ENCODE measurements around the gene DNM1. TPM values are rescaled to one million over a fixed set of nuclear protein-coding genes. Genes with fewer than 3 reads are reported as not detected.

The DNM1 gene
- total RNA-seq: 34.1 and 38.0 TPM in 2 replicates
- long read RNA-seq, partial matches to known transcripts: 4 of 4 reads
- long read RNA-seq, other reads (novel, unspliced or antisense): 0 of 4 reads

DNA sequence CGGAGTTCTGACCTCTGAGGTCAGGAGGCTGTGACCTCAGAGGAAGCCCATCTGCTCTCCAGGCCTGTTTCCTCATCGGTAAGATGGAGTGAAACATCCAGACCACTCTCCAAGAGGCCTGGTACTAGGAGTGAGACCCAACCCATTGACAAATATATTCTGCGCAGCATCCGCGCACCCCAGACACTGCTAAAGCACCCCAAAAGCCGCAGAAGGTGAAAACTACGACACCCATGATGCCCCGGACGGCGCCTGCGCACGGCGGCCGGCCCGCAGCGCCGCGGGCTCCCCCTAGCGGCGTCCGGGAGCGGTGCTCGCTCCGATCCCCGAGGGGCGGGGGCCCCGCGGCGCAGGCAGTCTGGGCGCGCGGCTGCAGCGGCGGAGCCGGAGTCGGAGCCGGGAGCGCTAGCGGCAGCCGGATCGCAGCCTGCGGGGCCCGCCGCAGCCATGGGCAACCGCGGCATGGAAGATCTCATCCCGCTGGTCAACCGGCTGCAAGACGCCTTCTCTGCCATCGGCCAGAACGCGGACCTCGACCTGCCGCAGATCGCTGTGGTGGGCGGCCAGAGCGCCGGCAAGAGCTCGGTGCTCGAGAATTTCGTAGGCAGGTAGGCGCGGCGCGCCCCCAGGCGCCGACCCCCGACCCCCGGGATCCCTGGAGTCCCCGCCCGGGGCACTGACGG lies at the start of gene DNM1:
TSS of gene DNM1 (plus strand) at position 356 of the 683 bp plus-strand sequence. CDS start at position 448, 92 bp downstream.
- Mint-ChIP-seq H3K27me3 (peaks cover 21% of the 10 kb centered on the region), H3K9me3 (ENCODE audit: low read depth) (no peaks in the 10 kb centered on the region), H3K4me1 (ENCODE audit: low read depth) (peaks cover 13% of the 10 kb centered on the region), H3K27ac (peak within 1 kb of the TSS; percentile 74), H3K36me3 (ENCODE audit: insufficient read depth) (no peaks in the 10 kb centered on the region), H3K4me3 (ENCODE audit: low read depth) (peak within 1 kb of the TSS; percentile 71)
- TF ChIP-seq, protein P1, sequence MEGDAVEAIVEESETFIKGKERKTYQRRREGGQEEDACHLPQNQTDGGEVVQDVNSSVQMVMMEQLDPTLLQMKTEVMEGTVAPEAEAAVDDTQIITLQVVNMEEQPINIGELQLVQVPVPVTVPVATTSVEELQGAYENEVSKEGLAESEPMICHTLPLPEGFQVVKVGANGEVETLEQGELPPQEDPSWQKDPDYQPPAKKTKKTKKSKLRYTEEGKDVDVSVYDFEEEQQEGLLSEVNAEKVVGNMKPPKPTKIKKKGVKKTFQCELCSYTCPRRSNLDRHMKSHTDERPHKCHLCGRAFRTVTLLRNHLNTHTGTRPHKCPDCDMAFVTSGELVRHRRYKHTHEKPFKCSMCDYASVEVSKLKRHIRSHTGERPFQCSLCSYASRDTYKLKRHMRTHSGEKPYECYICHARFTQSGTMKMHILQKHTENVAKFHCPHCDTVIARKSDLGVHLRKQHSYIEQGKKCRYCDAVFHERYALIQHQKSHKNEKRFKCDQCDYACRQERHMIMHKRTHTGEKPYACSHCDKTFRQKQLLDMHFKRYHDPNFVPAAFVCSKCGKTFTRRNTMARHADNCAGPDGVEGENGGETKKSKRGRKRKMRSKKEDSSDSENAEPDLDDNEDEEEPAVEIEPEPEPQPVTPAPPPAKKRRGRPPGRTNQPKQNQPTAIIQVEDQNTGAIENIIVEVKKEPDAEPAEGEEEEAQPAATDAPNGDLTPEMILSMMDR (IDR thresholded peaks at IDR 0.05; ENCODE audit: unreplicated experiment): peak; percentile 92
- peak; percentile 63 for DNase-seq (ENCODE audit: low spot score, unreplicated experiment)

DNA sequence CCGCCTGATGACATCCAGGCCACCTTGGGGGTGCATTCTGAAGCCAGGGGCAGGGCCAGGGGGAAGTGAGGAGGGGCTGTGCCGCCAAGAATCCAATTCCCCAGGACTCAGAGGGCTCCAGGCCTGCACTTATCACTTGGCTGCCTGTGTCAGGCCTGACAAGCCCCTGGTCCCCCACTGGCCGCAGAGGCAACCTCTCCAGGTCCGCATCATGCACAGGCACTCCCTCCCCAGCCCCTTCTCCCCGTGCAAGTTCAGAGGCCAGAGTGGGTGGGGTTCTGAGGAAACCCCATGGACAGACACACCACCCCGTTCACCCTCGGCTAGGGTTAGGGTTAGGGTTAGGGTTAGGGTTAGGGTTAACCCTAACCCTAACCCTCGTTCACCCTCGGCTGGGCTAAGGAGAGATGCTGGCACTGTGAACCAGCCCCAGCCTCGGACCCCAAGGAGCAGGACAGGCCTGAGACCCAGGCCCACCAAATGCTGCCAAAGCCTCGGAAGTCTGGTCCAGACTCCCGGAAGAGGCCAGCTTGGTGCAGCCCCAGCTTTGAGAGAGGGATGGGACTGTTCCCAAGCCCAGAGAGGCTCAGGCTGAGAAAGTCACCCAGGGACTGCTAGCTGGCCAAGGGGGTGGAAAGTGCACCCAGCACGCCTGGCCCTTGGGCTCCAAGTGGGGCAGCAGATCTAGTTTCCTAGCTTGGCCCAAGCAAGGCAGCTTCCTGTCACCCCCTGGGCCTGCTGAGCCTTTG lies 49.1 kb upstream of the DNM1 start:
- peaks cover 4% of the 10 kb centered on the region for H3K4me1 Mint-ChIP-seq (ENCODE audit: low read depth)
- no peak overlapping the region for H3K4me3 Mint-ChIP-seq (ENCODE audit: low read depth)
- TF ChIP-seq, protein P1 (IDR thresholded peaks at IDR 0.05; ENCODE audit: unreplicated experiment): no peak
- H3K36me3 Mint-ChIP-seq (ENCODE audit: insufficient read depth): no peaks in the 10 kb centered on the region
- DNase-seq (ENCODE audit: low spot score, unreplicated experiment): no peak
- H3K27me3 Mint-ChIP-seq: peaks cover 11% of the 10 kb centered on the region
- no peaks in the 10 kb centered on the region for H3K9me3 Mint-ChIP-seq (ENCODE audit: low read depth)
- no peak overlapping the region for H3K27ac Mint-ChIP-seq

DNA sequence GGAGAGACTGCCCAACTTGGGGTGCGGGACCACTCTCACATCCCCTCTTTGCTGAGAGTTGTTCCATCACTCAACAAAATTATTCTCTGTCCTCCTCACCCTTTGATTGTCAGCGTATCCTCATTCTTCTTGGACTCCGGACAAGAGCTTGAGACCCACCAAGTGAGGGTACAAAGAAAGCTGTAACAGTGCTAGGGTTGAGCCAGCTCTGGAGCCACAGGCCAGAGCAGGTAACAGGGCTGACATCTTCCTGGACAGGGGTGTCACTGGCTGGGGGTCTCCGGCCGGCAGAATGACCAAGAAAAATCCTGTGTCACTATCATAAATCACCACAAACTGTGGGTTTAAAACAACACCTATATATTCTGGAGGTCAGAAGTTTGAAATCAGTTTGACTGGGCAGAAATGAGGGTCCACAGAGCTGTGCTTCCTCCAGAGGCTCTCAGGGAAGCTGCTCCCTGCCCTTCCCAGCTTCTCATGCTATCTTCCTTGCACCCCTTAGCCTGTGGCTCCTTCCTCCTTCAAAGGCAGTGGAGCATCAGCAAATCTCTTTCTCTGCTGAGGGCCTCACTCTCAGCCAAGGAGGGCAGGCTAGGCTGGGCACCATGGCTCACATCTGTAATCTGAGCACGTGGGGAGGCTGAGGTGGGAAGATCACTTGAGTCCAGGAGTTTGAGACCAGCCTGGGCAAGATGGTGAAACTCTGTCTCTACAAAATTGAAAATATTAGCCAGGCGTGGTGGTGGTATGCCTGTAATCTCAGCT lies 47.3 kb upstream of the DNM1 start:
- Mint-ChIP-seq H3K27me3 (peaks cover 2% of the 10 kb centered on the region), H3K9me3 (ENCODE audit: low read depth) (no peaks in the 10 kb centered on the region), H3K4me3 (ENCODE audit: low read depth) (no peak overlapping the region), H3K4me1 (ENCODE audit: low read depth) (peaks cover 2% of the 10 kb centered on the region), H3K36me3 (ENCODE audit: insufficient read depth) (no peaks in the 10 kb centered on the region), H3K27ac (no peak overlapping the region)
- TF ChIP-seq, protein P1 (IDR thresholded peaks at IDR 0.05; ENCODE audit: unreplicated experiment): no peak
- DNase-seq (ENCODE audit: low spot score, unreplicated experiment): no peak

DNA sequence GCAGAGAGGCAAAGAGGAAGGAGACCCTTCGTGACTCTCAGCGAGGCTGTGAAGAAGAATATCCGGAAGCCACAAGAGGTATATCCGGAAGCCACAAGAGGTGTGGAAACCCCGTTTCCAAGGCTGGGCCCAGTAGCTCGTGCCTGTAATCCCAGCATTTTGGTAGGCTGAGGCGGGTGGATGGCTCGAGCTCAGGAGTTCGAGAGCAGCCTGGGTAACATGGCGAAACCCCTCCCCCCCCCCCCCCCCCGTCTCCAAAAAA lies 43.7 kb upstream of the DNM1 start:
- Mint-ChIP-seq H3K36me3 (ENCODE audit: insufficient read depth) (peaks cover 7% of the 10 kb centered on the region), H3K4me1 (ENCODE audit: low read depth) (peaks cover 4% of the 10 kb centered on the region), H3K9me3 (ENCODE audit: low read depth) (no peaks in the 10 kb centered on the region), H3K27me3 (no peaks in the 10 kb centered on the region), H3K27ac (no peak overlapping the region), H3K4me3 (ENCODE audit: low read depth) (peak overlapping the region; percentile 68)
- no peak for DNase-seq (ENCODE audit: low spot score, unreplicated experiment)
- TF ChIP-seq, protein P1 (IDR thresholded peaks at IDR 0.05; ENCODE audit: unreplicated experiment): no peak

Measured in progenitor cell of endocrine pancreas (in vitro differentiated cells).